K562 (cell line): ENCODE data around the gene ANO4.

ENCODE experiments used
- CCAR2 ChIP-seq: fragments of 200-400 bp; formaldehyde crosslinking; IDR thresholded peaks from 2 replicates; pipeline ENCODE4 v1.6.1; 2017; ENCODE audit warnings: mild to moderate bottlenecking, low read depth, low read length
- CTCF ChIP-seq, 3 experiments: IDR thresholded peaks in 2 of 3; conservative IDR thresholded peaks in 1 of 3; 2 replicates each; pipeline ENCODE4 v1.5.1; 2011 to 2012; ENCODE audit warnings: low read length in 3 of 3, mild to moderate bottlenecking in 3 of 3, control low read depth in 2 of 3, improper control_type of control experiment in 1 of 3, inconsistent platforms in 1 of 3, low read depth in 1 of 3, mixed read lengths in 1 of 3, moderate library complexity in 1 of 3; ENCODE audit not compliant: insufficient read depth in 2 of 3
- EZH2 ChIP-seq: IDR thresholded peaks from 2 replicates; pipeline ENCODE4 v1.6.1; 2012; ENCODE audit warnings: low read depth, mild to moderate bottlenecking, inconsistent platforms, low read length, borderline replicate concordance
- POLR2AphosphoS5 ChIP-seq: IDR thresholded peaks from 2 replicates; pipeline ENCODE4 v1.6.1; 2011; ENCODE audit warnings: mild to moderate bottlenecking, low read depth, low read length, moderate library complexity; ENCODE audit not compliant: control insufficient read depth, insufficient read depth
- POLR3G ChIP-seq: IDR thresholded peaks from 2 replicates; pipeline ENCODE4 v1.6.1; 2011; ENCODE audit not compliant: insufficient read length, insufficient replicate concordance; ENCODE audit errors: extremely low read depth
- RAD21 ChIP-seq, 2 experiments: fragments of 250-450 bp in 1 of 2; fragments of 450-650 bp in 1 of 2; sonication (Bioruptor Pico) in 1 of 2; formaldehyde crosslinking in 1 of 2; IDR thresholded peaks in 1 of 2; conservative IDR thresholded peaks in 1 of 2; 2 replicates each; pipeline versions ENCODE4 v1.4.0 to v1.8.0; 2020 to 2022; ENCODE audit warnings: mild to moderate bottlenecking in 2 of 2, moderate library complexity in 1 of 2
- RERE ChIP-seq: sonication (generic); formaldehyde crosslinking; IDR thresholded peaks from 2 replicates; pipeline ENCODE4 v1.8.0; 2023; ENCODE audit warnings: missing genetic modification reagents, mild to moderate bottlenecking, borderline replicate concordance
- SAFB2 ChIP-seq: fragments of 200-400 bp; formaldehyde crosslinking; IDR thresholded peaks from 2 replicates; pipeline ENCODE4 v1.6.1; 2018; ENCODE audit warnings: borderline replicate concordance, low read length, low read depth, moderate library complexity; ENCODE audit not compliant: severe bottlenecking

- TF ChIP-seq CTCF (IDR thresholded peaks at IDR 0.05 in 2 of 3, conservative IDR thresholded peaks at IDR 0.05 in 1 of 3; ENCODE audit: insufficient read depth in 2 of 3, low read depth in 1 of 3, low read length in 3 of 3) (no peak), POLR3G (no peak), RAD21 (CRISPR knock-in tag; conservative IDR thresholded peaks at IDR 0.05 in 1 of 2, IDR thresholded peaks at IDR 0.05 in 1 of 2) (no peak), CCAR2 (no peak), POLR2AphosphoS5 (no peak), RERE (CRISPR knock-in tag) (no peak), EZH2 (no peak), SAFB2 (no peak)
These were observed 124.5 kb downstream of the ANO4 start for GRCh38 chr12:100919116-100919515.
